GM10266 (cell line): Measurements from ENCODE around the gene RNF14.

Experiments
- DNase-seq: peaks from one replicate; pipeline ENCODE4 v3.0.0; 2012; ENCODE audit errors: extremely low spot score
- TF ChIP-seq, protein P1 (sequence below): IDR thresholded peaks from 2 replicates; pipeline ENCODE4 v1.5.1; 2012; ENCODE audit warnings: mild to moderate bottlenecking, low read depth; ENCODE audit not compliant: control insufficient read depth, insufficient read depth; ENCODE audit errors: missing control alignments

RNF14 gene

GRCh38 chr5:142000704-142001484, 32.0 kb downstream of the RNF14 start:
- TF ChIP-seq, protein P1, sequence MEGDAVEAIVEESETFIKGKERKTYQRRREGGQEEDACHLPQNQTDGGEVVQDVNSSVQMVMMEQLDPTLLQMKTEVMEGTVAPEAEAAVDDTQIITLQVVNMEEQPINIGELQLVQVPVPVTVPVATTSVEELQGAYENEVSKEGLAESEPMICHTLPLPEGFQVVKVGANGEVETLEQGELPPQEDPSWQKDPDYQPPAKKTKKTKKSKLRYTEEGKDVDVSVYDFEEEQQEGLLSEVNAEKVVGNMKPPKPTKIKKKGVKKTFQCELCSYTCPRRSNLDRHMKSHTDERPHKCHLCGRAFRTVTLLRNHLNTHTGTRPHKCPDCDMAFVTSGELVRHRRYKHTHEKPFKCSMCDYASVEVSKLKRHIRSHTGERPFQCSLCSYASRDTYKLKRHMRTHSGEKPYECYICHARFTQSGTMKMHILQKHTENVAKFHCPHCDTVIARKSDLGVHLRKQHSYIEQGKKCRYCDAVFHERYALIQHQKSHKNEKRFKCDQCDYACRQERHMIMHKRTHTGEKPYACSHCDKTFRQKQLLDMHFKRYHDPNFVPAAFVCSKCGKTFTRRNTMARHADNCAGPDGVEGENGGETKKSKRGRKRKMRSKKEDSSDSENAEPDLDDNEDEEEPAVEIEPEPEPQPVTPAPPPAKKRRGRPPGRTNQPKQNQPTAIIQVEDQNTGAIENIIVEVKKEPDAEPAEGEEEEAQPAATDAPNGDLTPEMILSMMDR, result peak; percentile 28
- DNase-seq, result no peak

DNA sequence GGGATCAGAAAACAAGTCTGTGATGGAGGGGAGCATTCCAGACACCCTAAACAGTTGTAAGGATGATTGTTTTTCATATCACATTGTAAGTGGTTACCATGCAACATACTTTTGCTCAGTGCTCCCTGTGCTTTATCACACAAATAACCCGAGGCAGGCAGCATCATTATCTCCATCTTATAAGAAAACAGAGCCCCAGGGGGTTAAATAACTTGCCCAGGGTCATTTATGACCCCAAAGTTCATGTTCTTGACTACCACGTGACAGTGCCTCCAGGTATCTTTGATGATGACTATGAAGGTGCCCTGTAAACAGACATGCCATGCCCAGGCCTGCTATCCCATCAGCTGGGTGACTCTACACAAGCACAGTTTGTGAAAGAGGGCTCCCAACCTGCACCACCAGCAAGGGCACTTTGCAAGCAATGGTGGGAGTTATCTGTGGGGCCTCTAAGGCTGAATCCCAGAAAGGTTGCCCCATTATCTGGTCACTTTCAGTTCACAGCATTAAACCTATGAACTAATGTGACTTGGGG, 34.4 kb downstream of the RNF14 start:
- DNase-seq, result no peak
- TF ChIP-seq, protein P1, result no peak

GRCh38 chr5:142006363-142007236, 37.7 kb downstream of the RNF14 start:
- no peak for DNase-seq
- TF ChIP-seq, protein P1, result no peak

DNA sequence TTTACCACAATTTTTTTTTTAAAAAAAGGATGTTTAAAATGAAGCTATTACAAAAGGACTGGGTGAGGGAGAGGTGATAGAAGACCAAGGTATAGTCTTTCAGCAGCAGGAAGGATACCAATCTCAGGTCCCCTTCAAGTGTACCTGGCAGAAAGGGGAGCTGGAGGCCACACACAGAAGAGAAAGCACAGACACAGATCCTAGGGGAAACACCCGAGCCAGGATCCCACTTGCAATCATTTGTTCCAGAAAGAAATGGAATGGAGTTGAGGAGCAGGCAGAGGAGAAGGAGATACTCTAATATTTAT, 38.3 kb downstream of the RNF14 start:
- DNase-seq, result no peak
- TF ChIP-seq, protein P1, result no peak

DNA sequence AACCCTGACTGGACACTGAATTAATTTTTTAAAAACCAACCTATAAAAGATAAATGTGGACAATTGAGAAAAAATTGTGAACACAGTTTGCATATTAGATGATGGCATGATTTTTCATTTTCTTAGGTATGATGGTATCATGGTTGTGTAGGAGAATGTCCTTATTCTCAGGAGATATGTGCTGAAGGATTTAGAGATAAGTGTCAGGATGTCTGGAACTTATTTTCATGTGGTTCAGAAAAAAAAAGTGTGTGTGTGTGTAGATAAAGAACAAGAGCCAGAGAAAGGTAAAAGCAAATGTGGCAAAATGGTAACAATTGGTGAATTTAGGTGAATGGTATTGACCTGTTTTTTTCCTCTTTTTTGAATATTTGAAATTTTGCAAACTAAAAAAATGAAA, 39.9 kb downstream of the RNF14 start:
- DNase-seq, result no peak
- TF ChIP-seq, protein P1, result no peak

- DNase-seq, result no peak
- TF ChIP-seq, protein P1, result no peak
Measured at GRCh38 chr5:142009886-142010285, 41.0 kb downstream of the RNF14 start.

DNA sequence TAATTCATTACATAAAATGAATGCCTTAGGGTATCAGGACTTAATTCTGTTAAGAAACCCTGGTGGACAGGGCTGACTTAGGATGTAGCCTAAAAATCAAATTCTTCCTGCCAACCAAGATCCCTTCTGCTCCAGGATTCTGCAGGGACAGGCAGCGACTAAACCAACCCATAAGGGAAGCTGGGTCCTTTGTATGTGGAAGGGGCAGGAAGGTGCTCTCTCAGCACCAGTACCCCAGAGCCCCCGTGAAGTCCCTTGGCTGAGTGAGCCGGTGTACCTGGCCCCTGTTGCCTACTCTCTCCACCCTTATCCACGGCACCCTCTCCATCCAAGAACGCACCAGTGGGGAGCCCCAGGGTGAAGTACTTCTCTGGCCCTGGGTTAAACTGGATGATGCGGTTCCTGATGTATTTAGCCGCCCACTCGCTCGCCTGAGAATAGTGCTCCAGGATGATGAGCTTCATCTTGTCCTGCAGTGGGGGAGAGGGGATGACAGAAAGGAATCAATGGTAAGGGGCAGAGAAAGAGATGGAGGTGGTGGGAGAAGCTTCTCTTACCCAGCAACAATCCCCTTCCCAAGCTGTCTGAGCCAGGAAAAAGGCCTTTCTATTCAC, 42.8 kb downstream of the RNF14 start:
- TF ChIP-seq, protein P1, result no peak
- no peak for DNase-seq
